DMS79 treated with DMSO at 0.1 percent for 48 hours (cell line): ENCODE measurements around the gene CTSK.

ENCODE experiments used
- DNase-seq: peaks from one replicate; lab custom pipeline; 2025; lab: John Stamatoyannopoulos, UW

The CTSK gene

GRCh38 chr1:150760013-150760412 lies 48.0 kb downstream of the CTSK start:
- DNase-seq = no peak

- no peak for DNase-seq
Measured at GRCh38 chr1:150753416-150753815, 54.6 kb downstream of the CTSK start.

- no peak for DNase-seq
Measured at GRCh38 chr1:150751443-150751842, 56.6 kb downstream of the CTSK start.

- DNase-seq = no peak
Measured at GRCh38 chr1:150749720-150750311, 58.2 kb downstream of the CTSK start.

GRCh38 chr1:150748878-150749719 lies 59.0 kb downstream of the CTSK start:
- no peak for DNase-seq
